COLO668 (cell line): ENCODE measurements around the gene SNRNP25.

Source experiments
- DNase-seq: peaks from one replicate; lab custom pipeline; 2025; ENCODE audit not compliant: unreplicated experiment; lab: John Stamatoyannopoulos, UW

SNRNP25 gene

DNA sequence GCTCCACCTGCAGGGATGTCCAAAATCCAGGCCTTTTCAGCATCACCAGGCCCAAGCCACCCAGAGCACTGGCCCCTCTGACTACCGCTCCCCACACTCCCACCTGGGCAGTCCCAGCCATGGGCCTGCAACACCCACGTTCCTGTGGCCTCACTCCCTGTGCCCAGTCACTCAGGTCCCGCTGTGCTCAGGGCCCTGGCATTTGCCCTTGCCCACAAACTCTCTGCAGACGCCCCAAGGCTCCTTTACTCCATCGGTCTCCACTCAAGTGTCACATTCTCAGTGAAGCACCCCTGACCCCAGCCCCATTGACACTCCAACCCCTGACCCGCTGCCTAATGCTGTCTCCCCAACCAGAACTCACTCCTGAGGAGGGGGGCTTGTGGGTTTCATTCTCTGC lies 48.0 kb downstream of the SNRNP25 start:
- DNase-seq, result no peak

DNA sequence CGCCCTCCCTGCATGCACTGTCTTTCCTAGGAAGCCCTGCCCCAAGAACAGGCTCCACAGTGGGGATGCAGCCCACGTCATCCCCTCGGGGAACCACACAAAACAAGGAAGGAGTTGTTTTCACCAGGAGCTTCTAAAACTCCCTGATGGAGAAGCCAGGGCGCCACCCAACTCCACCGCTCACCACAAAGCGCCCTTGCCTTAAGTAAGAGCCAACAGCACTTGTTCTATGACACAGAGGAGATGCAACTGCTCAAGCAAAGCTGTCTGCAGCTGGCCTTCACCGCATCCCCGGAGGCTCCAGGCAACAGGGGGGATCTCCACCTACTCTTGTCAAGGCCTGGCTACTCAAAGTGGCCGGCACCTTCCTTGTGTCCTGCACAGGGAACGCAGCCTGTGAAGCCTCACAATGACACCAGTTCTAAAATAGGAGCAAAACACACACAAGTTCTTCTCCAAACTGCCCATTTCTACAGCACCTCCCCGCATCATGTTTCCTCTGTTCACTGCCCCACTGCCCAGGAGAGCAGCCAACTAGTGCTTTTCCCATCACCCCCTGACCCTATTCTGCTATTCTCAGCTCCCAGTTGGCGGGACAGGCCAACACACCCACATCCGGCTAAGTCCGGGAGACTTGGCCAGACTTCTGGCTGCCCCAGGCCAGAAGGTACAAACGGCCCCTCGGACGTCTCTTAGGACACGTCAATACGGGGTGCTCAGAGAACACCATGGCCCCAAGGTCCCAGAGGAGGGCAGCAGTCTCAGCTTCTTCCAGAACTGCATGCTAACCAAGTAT lies 48.6 kb downstream of the SNRNP25 start:
- DNase-seq, result no peak

DNA sequence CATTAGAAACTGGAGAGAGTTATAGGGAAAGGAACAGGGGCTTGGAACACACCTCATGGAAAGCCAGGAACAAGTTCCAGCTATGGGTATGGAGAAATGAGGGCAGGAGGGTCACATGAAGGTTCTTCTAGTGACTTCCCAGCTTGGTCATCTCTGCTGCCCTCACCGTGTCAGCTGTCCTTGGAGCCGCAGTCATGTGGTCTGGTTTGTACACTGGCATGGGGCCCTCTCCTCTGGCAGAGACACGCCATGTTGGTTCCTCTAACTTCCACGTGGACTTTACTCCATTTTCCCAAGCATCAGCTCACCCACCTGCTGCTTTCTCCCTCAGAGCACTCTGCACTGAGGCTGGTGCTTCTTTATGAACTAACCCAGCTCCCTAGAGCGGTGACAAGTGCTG lies 50.7 kb downstream of the SNRNP25 start:
- DNase-seq, result no peak

DNA sequence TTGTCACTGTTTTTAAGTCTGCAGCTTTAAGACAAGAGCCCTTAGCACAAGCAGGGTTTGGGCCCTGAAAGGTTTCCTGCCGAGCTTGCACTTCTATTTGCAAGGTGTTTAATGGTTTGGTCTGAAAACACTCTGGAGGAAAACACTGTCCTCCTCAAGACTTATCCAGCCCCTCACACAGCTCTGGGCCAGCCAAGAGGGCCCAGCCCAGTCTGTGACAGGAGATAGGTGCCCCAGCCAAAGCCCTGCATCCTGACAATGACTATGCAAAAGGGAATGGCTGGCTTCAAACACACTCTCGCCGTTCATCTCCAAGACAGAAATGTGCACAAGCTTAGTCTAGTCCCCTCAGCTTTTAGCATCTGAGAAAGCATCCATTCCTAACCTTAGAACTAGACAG lies 51.3 kb downstream of the SNRNP25 start:
- no peak for DNase-seq

DNA sequence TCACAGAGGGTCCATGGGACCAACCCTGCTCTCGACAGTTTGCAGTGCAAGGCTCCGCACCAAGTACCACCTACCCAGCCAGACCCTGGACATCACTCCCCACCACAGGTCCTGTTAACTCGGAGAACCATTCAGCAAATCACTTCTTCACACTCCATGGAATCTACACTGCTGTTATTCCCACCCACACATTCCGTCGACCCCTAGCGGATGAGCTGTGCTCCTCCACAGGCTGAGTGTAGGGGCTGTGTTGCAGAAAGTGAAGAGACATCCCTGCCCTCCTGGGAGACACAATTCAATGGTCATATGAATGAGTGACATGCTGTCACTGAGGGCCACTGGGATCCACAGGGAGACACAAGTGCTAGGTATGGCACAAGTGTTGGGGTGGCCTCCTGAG lies 51.9 kb downstream of the SNRNP25 start:
- no peak for DNase-seq

DNA sequence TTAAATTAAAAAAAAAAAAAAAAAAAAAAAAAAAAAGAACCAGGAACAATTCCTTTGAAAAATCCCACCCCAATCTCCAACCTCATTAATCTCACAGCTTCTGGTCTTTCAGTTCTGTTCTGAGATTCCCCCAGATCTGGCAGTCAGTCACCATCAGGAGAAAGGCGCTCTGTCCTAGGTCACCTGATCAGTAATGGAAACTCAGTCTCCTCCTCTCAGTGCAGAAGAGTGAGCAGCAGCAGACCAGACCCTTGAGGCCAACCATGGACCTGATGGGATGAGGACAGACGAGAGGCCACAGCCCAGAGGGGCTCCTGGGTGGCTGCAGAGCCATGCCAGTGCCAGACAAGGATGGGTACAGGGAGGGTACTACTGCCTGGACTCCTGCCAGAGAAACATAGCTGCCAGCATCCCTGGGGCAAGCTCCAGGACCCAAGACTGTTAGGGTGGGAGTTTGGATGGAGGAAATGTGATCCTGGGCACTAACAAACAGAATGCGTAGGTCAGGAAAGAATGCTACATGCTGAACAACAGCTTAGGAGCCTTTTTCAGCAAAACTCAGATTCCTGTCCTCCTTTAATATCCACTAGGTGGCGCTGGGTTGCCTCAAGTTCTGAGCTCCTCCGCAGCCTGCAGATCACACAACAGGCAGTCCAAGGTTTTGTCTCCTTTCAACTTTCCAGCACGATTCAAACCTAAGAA lies 53.1 kb downstream of the SNRNP25 start:
- peak; percentile 50 for DNase-seq
